Motor neuron (in vitro differentiated cells): ENCODE measurements around the gene BYSL. TPM values are rescaled to one million over a fixed set of nuclear protein-coding genes. Genes with fewer than 3 reads are reported as not detected.

Experiments used
- ATAC-seq, 8 experiments: fragments of 200-7000 bp; cut with Tn5 transposase; replicated peaks in 6 of 8; 2 replicates each; pipeline ENCODE4 v1.8.0; 2021; ENCODE audit warnings: mild to moderate bottlenecking in 8 of 8, moderate library complexity in 8 of 8
- H3K27ac ChIP-seq, 2 donors: fragments of 250-450 bp; sonication (Bioruptor Pico); 2 replicates each; pipeline ENCODE4 v1.9.0; 2021; ENCODE audit warnings: antibody characterized with exemption in 2 of 2, mild to moderate bottlenecking in 2 of 2, moderate library complexity in 1 of 2
- H3K4me1 ChIP-seq, 2 donors: fragments of 250-450 bp; sonication (Bioruptor Pico); replicated peaks in 1 of 2; 2 replicates each; pipeline ENCODE4 v1.6.1; 2021; ENCODE audit warnings: antibody characterized with exemption in 2 of 2, mild to moderate bottlenecking in 2 of 2, moderate library complexity in 1 of 2
- H3K4me3 ChIP-seq, 5 donors: fragments of 250-450 bp; sonication (Bioruptor Pico); 2 replicates each; pipeline ENCODE4 v1.9.0; 2021; ENCODE audit warnings: antibody characterized with exemption in 5 of 5, mild to moderate bottlenecking in 5 of 5, moderate library complexity in 4 of 5
- WGBS, 10 experiments: fragments of 450-650 bp; shearing (Covaris generic); methylation state at CpG; one replicate each; pipeline ENCODE4 v1.0.0; 2022; 5-methylcytosine and 5-hydroxymethylcytosine counted together
- in situ Hi-C, 9 experiments: fragments of 400-800 bp; cut with MboI; loops; one replicate each; pipeline ENCODE4 v1.15.0; 2021; ENCODE audit warnings: low sequenced_read_pairs in 9 of 9, low pct_unique_long_range_greater_than_20kb in 2 of 9; ENCODE audit not compliant: unreplicated experiment in 9 of 9
- total RNA-seq, 8 experiments: library from RNA; unstranded; fragments of 300-600 nt; gene quantifications; 2 replicates each; pipeline versions ENCODE4 v1.2.3 to v1.2.4, GENCODE V29; 2022

The BYSL gene
- total RNA-seq, 8 experiments from 2014 or later = 9.4 to 46.4 (median 17.8) TPM

DNA sequence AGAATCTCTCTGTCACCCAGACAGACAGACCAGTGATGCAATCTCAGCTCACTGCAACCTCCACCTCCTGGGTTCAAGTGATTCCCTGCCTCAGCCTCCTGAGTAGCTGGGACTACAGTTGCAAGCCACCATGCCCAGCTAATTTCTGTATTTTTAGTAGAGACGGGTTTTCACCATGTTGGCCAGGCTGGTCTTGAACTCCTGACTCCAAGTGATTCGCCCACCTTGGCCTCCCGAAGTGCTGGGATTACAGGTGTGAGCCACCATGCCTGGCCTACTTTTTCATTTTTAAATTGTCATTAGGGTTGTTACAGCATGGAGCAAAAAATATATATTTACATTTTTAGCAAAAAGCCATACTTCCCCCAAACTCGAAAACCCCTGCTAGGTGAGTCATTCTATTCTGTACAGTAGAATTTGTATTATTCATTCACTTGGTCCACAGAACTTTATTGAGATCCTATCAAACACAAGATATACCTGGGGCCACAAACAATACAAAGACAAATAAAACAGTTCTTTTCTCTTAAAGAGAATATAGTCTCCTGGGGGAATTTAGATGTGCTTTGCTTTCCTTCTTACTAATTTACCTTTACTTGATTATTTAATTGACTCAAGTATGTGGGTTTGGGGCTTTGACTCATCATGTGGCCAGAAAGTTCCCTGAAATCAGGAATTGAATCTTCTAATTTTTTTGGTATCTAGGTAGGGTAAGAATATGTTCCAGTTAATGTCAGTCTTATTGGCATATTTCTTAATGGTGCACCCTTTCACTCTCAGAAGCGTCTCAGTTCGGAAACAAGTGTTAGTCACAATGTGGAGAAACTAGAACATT is 36.9 kb downstream of the BYSL start:
- in situ Hi-C loops = no loop called here
- Histone ChIP-seq H3K4me1 (no peaks in the 10 kb centered on the region), H3K4me3 (no peak overlapping the region), H3K27ac (no peak overlapping the region)
- 80 to 100% (median 89%) methylated on average over 1 to 5 of the region's 6 CpGs; no CpG with 5 or more reads in 1 of the 10 experiments for WGBS, 10 experiments
- no peak for ATAC-seq

DNA sequence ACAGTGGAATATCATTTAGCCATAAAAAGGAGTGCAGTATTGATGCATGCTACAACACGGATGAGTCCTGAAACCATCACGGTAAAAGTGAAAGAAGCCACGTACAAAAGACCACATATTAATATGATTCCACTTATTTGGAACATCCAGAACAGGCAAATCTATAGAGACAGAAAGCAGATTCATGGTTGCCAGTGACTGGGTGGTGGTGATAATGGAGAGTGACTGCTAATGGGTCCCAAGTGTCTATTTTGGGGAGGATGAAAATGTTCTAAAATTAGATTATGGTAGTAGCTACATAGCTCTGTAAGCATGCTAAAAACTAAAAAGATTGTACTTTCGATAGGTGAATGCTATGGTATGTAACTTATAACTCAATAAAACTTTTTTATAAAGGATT is 38.7 kb downstream of the BYSL start:
- H3K4me1 ChIP-seq = no peaks in the 10 kb centered on the region
- 66 to 100% (median 95%) methylated on average over 1 to 4 of the region's 4 CpGs; no CpG with 5 or more reads in 1 of the 10 experiments for WGBS, 10 experiments
- no peak overlapping the region for H3K4me3 ChIP-seq
- no peak overlapping the region for H3K27ac ChIP-seq
- no peak for ATAC-seq
- in situ Hi-C loops = no loop called here

GRCh38 chr6:41963371-41963770 is 42.1 kb downstream of the BYSL start:
- Histone ChIP-seq H3K27ac (no peak overlapping the region), H3K4me1 (no peaks in the 10 kb centered on the region), H3K4me3 (no peak overlapping the region)
- 83% methylated on average over 1 of the region's 1 CpG; no CpG with 5 or more reads in 9 of the 10 experiments for WGBS, 10 experiments
- no peak for ATAC-seq
- in situ Hi-C loops = no loop called here

GRCh38 chr6:41964201-41964887 is 43.0 kb downstream of the BYSL start:
- Histone ChIP-seq H3K4me1 (no peaks in the 10 kb centered on the region), H3K4me3 (no peak overlapping the region), H3K27ac (no peak overlapping the region)
- WGBS, 10 experiments = 0 to 100% (median 60%) methylated on average over 1 of the region's 2 CpGs; no CpG with 5 or more reads in 3 of the 10 experiments
- no peak for ATAC-seq
- in situ Hi-C loops = no loop called here

DNA sequence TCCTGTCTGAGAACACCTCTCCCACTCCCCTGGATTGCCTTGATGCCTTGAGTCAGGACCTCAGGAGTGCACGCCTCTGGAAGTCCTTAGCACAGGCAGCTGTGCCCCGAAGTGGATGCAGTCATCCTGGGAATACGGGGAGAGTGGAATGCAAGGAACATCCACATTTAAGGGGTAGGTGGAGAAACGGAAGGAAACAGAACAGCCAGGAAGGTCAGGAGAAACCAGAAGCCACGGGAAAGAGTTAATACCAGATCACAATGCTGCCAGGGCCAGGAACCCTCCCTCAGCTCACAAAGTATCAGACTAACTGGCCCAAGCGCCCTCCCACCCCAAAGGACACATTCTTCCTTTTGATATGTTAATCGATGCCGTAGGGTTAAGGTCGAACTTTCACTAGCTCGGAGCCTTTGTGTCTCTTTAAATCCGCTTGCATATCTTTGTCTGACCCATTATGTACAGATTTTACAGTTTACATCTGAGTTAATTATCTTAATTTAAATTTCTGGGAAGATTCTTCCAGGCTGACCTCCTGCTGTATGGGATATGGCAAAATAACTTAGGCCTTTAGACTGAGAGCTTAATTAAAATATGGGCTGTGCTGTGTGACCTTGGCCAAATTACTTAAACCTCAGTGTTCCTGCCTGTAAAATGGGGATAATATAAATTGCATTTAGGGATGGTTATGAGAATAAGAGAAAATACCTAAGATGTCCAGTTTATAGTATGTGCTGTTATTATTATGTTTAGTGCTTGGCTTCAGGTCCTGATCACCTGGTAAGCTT is 44.3 kb downstream of the BYSL start:
- Histone ChIP-seq H3K4me3 (no peak overlapping the region), H3K4me1 (no peaks in the 10 kb centered on the region), H3K27ac (no peak overlapping the region)
- peak in 1 of 8 experiments; percentile 60 for ATAC-seq
- in situ Hi-C loops = no loop called here
- WGBS, 10 experiments = 0 to 73% (median 17%) methylated on average over 2 to 9 of the region's 11 CpGs; no CpG with 5 or more reads in 2 of the 10 experiments

DNA sequence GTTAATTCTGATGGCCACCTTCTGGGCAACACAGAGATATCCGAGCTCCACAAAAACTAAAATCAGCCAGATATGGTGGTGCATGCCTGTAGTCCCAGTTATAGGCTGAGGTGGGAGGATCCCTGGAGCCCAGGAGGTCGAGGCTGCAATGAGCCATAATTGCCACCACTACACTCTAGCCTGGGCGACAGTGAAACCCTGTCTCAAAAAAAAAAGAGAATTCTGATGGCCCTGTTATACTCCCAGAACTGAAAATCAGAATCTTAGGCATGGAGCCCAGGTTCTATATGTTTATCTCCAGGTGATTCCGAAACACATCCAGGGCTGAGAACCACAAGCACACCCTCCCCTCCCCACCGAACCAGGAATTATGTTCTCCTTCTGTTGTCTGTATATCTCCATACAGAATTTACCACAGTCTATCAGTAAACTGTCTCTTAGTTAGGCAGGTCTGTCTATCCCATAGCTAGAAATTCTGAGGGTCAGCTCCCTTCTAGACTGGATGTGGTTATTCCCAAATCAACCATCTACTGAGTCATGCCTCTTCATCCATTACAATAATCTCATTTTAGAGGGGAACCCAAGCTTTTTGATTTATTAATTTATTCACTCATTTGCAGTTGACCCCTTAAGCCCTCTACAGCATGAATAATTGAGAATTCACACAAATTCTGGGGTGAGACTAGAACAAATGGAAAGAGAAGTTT is 45.1 kb downstream of the BYSL start:
- no peaks in the 10 kb centered on the region for H3K4me1 ChIP-seq
- no peak overlapping the region for H3K4me3 ChIP-seq
- in situ Hi-C loops = no loop called here
- no peak overlapping the region for H3K27ac ChIP-seq
- no peak for ATAC-seq
- WGBS, 10 experiments = 50 to 100% (median 82%) methylated on average over 1 to 4 of the region's 5 CpGs

GRCh38 chr6:41966961-41967311 is 45.6 kb downstream of the BYSL start:
- whole genome bisulfite sequencing, 10 experiments = 18 to 78% (median 49%) methylated on average over 1 to 4 of the region's 4 CpGs; no CpG with 5 or more reads in 1 of the 10 experiments
- in situ Hi-C loops = no loop called here
- ATAC-seq = no peak
- H3K4me1 ChIP-seq = no peaks in the 10 kb centered on the region
- no peak overlapping the region for H3K4me3 ChIP-seq
- no peak overlapping the region for H3K27ac ChIP-seq

DNA sequence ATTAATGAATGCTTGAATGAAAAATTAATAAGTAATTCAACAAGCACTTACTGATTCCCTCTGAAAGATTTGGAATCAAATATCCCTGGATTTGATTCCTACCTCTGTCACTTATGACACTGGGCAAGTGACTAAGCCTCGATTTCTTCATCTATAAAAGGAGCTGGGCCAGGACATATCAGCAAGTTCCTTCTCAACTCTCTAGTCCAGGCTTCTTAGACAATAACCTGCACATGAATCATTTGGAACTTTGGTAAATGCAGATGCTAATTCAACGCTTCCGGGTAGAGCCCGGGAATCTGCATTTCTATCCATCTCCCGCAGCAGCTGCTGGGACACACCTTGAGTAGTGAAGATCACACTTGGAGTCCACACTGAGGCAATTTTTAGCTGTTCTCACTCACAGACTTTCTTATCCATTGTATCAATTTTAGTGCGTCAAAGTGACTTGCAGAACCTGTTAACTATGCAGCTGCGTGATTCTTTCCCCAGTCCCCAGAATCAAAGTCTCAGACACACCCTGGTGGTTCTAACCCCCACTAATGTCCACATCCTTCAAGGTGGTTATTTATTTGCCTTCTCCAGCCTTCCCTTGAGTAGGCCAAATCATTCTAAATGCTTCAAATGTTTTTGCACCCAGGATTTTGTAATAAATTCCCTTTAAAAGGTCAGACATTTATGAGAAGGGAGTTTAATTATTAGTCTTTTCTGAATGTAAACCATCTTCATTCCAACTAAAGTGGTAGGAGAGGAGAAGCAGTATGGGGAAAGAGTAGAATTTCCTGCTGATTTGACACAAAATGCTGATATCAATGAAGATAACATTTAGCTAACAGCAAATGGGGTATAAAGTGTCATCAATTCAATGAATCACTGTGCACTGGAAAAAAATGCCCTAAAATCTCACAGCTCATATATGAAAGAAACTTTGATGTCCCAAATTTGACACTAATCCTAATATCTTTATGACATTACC is 46.3 kb downstream of the BYSL start:
- Histone ChIP-seq H3K4me3 (no peak overlapping the region), H3K4me1 (no peaks in the 10 kb centered on the region), H3K27ac (no peak overlapping the region)
- WGBS, 10 experiments = 36 to 100% (median 81%) methylated on average over 1 to 7 of the region's 7 CpGs; no CpG with 5 or more reads in 2 of the 10 experiments
- in situ Hi-C loops = no loop called here
- no peak for ATAC-seq

GRCh38 chr6:41970436-41970846 is 49.1 kb downstream of the BYSL start:
- no peak overlapping the region for H3K4me3 ChIP-seq
- no peak for ATAC-seq
- H3K27ac ChIP-seq = no peak overlapping the region
- no peaks in the 10 kb centered on the region for H3K4me1 ChIP-seq
- WGBS, 10 experiments = 6 to 100% (median 74%) methylated on average over 1 to 4 of the region's 4 CpGs; no CpG with 5 or more reads in 2 of the 10 experiments
- in situ Hi-C loops = no loop called here

GRCh38 chr6:41972826-41973225 is 51.5 kb downstream of the BYSL start:
- Histone ChIP-seq H3K4me3 (no peak overlapping the region), H3K4me1 (no peaks in the 10 kb centered on the region), H3K27ac (no peak overlapping the region)
- WGBS, 10 experiments = 31 to 100% (median 75%) methylated on average over 1 to 2 of the region's 2 CpGs; no CpG with 5 or more reads in 3 of the 10 experiments
- ATAC-seq = no peak
- in situ Hi-C loops = no loop called here

DNA sequence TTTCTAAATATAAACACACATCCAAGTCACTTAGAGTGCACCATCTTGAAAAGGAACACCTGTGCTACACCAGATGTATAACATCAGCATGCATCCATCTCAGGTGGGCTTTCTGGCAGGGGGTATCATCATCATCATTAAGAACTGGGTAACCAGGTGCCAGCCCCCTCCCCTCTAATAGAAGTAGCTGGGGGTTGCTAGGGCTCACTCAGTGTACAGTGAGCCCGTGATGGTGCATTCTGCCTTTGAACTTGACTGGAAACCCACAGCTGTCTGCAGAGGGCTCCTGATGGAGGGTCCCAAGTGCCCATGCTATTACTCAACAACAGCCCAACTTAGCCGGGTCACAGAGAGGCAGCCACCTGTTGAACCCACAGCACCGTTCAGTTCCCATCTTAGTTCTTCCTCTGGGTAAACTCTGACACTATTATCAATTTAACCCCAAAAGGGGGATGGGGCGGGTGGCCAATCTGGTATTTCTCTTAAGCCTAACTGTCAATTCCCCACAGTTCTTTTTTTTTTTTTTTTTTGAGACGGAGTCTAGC is 53.1 kb downstream of the BYSL start:
- no peak overlapping the region for H3K27ac ChIP-seq
- no peak overlapping the region for H3K4me3 ChIP-seq
- in situ Hi-C loops = no loop called here
- 63 to 93% (median 89%) methylated on average over 2 to 4 of the region's 5 CpGs; no CpG with 5 or more reads in 7 of the 10 experiments for WGBS, 10 experiments
- no peaks in the 10 kb centered on the region for H3K4me1 ChIP-seq
- ATAC-seq = no peak
